ENCODE measurements around the gene RAMP2.

Gene RAMP2

DNA sequence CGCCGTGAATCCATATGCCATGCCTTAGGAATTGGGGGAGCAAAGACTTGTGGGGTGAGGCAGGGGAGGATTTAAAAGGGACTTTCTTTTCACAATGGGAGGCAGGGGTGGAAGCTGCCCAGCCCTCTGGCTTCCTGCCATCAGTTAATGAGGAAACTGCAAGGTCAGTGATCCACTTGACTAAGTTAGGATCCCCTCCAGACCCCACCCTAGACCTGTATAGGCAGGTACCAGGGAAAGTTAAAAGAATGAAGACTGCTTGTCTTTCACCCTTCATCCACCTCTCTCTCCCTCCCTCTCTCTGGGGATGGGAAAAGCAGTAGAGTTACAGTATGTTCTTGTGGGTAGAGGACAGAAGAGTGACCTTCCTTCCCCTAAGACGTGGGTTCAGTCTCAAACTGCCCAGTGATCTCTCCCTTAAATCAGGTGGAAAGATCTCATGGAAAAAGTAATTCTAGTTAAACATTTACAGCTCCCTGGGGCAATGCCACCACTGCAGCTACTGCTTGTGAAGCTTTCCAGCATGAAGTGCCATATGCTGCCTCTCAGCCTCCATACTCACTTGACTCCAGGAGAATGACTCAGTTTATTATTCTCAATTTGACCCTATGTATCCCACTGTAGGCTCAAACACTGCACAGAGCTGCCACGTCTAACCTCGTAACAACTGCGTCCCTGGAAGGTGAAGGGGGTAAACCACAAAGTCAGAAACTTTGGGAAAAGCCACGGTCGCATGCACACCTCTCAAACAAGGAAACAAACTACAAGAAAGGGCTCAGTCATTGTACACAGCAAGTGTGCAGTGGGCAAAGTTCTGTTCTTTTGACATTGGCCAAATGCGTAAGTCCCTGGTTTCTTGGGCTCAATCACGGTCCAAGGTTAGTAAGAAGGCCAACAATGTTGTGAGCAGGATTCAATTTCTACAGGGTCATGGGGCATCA is 36.3 kb downstream of the RAMP2 start:
- TF ChIP-seq ZFX (IDR thresholded peaks at IDR 0.05; ENCODE audit: borderline replicate concordance): no peak
- TF ChIP-seq, protein P1, sequence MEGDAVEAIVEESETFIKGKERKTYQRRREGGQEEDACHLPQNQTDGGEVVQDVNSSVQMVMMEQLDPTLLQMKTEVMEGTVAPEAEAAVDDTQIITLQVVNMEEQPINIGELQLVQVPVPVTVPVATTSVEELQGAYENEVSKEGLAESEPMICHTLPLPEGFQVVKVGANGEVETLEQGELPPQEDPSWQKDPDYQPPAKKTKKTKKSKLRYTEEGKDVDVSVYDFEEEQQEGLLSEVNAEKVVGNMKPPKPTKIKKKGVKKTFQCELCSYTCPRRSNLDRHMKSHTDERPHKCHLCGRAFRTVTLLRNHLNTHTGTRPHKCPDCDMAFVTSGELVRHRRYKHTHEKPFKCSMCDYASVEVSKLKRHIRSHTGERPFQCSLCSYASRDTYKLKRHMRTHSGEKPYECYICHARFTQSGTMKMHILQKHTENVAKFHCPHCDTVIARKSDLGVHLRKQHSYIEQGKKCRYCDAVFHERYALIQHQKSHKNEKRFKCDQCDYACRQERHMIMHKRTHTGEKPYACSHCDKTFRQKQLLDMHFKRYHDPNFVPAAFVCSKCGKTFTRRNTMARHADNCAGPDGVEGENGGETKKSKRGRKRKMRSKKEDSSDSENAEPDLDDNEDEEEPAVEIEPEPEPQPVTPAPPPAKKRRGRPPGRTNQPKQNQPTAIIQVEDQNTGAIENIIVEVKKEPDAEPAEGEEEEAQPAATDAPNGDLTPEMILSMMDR (IDR thresholded peaks at IDR 0.05): no peak
- H3K27ac ChIP-seq: peak overlapping the region; percentile 93

- TF ChIP-seq ZFX (IDR thresholded peaks at IDR 0.05; ENCODE audit: borderline replicate concordance): no peak
- TF ChIP-seq, protein P1 (IDR thresholded peaks at IDR 0.05): no peak
Measured at GRCh38 chr17:42798011-42798382, 37.0 kb downstream of the RAMP2 start.

DNA sequence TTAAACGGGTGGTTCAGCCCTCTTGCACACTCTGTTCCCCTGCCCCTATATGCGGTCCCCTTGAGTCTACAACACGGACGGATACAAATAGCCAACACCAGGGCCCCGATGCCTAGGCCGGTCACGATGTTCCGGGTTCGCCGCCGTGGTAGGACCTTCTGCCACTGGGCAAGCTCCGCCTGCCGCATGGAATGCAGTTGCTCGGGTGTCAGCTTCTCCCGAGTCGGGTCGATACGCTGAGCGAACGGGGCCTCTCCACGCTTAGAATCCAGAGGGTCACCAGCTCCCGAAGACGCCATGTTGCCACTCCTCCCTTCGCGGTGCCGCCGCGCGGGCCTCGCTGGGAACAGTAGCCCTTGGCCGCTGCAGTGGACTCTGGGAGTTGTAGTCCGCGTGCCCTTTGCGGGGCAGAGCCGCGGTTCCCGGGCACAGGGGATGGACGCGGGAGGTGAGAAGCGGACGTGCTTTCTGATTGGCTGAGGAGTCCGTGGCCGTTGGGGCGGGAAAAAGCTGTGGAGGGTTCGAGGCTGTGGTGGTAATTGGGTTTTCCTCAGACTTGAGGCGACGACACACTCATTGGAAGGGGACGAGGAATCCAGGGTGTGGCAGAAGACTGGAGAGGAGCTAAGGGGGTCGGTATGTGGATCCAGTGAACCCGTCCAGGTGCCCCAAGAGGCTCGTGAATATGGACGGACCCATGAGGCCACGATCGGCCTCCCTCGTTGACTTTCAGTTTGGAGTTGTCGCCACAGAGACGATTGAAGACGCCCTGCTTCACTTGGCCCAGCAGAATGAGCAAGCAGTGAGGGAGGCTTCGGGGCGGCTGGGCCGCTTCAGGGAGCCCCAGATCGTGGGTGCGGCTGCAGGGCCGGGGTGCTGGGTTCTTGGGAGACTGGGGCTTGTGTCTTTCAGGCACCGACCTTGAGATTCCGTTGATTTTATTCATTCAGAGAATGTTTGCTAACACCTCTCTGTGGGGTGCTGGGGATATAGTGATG is 37.7 kb downstream of the RAMP2 start, which contains the start of the genes CNTD1 and COA3:
TSS of gene CNTD1 (plus strand) at position 479 of the 998 bp plus-strand sequence. CDS start at position 686, 207 bp downstream.
TSS of gene COA3 (minus strand) at position 322 of the 998 bp plus-strand sequence. CDS start at position 299, 23 bp downstream.
- no peak for TF ChIP-seq ZFX (IDR thresholded peaks at IDR 0.05; ENCODE audit: borderline replicate concordance)
- TF ChIP-seq, protein P1 (IDR thresholded peaks at IDR 0.05): no peak
- H3K27ac ChIP-seq: peak within 1 kb of the TSS; percentile 93

More at GRCh38 chr17:42798011-42798382, 37.0 kb downstream of the RAMP2 start:
- H3K27ac ChIP-seq: peak overlapping the region; percentile 93

GRCh38 chr17:42803074-42803883 is 42.3 kb downstream of the RAMP2 start:
- peak overlapping the region; percentile 98 for H3K27ac ChIP-seq
- no peak for TF ChIP-seq ZFX (IDR thresholded peaks at IDR 0.05; ENCODE audit: borderline replicate concordance)
- TF ChIP-seq, protein P1 (IDR thresholded peaks at IDR 0.05): no peak

- no peak for TF ChIP-seq ZFX (IDR thresholded peaks at IDR 0.05; ENCODE audit: borderline replicate concordance)
- TF ChIP-seq, protein P1 (IDR thresholded peaks at IDR 0.05): no peak
- peak overlapping the region; percentile 98 for H3K27ac ChIP-seq
Measured at GRCh38 chr17:42804918-42805367, 43.9 kb downstream of the RAMP2 start.

DNA sequence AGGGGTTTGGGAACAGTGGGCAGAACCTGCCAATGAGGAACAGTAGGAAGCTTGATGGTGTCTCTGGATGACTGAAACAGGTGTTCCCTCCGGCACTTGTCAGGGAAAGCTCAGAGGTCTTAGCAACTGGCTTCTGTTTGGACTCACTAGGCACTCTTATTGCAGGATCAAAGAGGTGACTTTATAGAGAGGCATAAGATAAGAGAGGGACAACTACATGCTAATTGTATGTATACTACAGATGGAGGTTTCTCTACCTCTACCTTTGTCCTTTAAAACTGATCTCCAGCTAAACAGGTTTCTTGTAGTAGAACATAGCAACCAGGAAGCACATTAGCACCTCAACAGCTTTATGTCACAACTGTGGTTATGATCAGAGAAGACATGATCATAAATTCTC is 45.2 kb downstream of the RAMP2 start:
- peak overlapping the region; percentile 98 for H3K27ac ChIP-seq
- TF ChIP-seq, protein P1 (IDR thresholded peaks at IDR 0.05): no peak
- no peak for TF ChIP-seq ZFX (IDR thresholded peaks at IDR 0.05; ENCODE audit: borderline replicate concordance)
